ENCODE data around the gene SLC36A2.

- TF ChIP-seq CTCF (IDR thresholded peaks at IDR 0.05; ENCODE audit: low read length), result no peak
- TF ChIP-seq EZH2 (optimal IDR thresholded peaks at IDR 0.05; ENCODE audit: low read depth, low read length), result no peak
- TF ChIP-seq EZH2phosphoT487 (IDR thresholded peaks at IDR 0.05; ENCODE audit: low read length), result no peak
Observed at GRCh38 chr5:151320481-151320880, 26.9 kb downstream of the SLC36A2 start.

Data from MM.1S (cell line).